GM19328 (cell line): ENCODE measurements around the gene LPAR6.

Experiments
- ATAC-seq: cut with Tn5 transposase; IDR thresholded peaks from one replicate; pipeline ENCODE4 v1.9.1; 2021; ENCODE audit warnings: mild to moderate bottlenecking, moderate library complexity; ENCODE audit not compliant: unreplicated experiment

Gene LPAR6

DNA sequence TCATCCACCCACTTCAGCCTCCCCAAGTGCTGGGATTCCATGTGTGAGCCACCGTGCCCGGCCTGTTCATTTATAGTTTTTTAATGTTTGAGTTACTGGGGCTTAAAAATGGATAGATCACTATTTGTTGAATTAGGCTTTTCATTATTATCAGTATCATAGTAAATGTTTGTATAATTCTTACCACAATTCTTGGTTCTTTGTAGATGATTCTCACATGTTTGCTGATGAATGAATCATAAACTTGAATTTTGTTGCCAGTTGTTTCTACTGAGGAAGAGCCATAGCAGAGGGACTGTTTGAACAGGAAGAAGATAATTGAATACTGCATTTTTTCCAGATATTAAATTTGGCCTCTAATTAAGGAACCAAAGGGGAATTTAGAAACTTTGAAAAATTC is 2.6 kb upstream of the LPAR6 start:
- no peak for ATAC-seq

DNA sequence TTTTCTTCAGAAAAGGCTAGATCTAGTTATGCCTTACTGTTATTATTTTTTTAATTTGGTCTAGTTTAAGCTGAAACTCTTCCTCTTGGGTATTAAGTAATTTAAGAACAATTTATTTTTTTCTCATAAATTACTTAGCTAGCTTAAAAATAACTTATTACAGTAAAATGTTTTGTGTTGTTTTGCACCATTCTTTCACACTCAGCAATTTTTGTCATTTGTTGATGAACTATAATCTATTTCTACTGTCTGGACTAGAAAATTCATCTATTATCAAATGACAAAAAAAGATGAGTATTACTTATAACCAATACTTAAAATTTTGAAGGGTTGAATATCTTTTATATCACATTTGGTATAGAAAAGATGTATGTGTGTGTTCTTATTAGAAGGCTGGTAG is 1.6 kb upstream of the LPAR6 start:
- no peak for ATAC-seq

DNA sequence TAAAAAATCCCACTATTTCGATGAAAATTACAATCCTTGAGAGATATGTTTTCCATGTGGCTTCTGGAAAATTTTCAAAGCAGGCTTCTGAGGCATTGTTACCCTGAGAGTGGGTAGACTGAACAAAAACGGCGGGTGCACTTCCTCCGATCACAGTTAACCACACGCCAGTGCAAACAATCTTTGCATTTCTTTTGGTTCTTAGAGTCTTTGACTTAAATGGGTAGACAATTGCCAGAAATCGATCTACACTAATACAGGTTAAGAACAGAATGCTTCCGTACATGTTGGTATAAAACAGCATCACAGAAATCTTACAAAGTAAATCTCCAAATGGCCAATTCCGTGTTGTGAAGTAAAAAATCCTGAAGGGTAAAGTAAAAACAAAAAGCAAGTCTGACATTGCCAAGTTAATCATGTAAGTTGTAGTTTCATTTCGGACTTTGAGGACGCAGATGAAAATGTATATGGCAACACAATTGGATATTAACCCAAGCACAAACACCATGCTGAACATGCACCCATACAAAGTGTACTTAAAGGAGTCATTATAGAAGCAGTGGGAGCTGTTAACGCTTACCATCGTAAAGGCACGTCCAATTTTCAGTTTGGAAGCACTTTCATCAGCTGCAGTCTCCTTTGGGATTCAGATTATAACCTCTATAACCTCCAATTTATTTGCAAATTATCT is 927 bp downstream of the LPAR6 start:
- ATAC-seq: no peak

DNA sequence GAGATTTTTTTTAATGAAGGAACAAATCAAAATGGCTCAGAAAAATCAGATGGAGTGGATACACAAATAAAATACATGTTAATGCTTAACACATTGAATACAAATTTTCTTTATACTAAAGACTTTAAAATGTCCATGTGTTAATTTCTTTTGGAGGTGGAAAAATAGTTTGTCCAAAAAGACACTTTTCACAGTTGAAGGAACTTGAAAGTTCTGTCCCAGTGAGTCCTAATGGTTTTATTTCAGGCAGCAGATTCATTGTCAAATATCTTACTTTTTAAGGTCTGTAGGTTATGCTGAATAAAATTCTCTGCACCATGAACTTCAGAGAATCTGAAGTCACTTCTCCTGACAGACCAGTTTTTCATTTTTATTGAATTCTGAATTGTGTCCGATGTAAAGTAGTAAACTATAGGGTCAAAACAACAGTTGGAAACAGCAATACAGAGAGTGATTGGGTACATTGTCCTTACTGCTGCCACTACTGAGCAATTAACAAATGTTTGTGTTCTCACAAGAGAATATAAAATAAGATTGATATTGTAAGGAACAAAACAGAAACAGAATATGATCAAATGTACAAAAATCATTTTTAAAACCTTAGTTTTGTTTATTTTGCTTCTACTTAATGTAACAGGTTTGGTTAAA is 1.6 kb downstream of the LPAR6 start:
- ATAC-seq: no peak

DNA sequence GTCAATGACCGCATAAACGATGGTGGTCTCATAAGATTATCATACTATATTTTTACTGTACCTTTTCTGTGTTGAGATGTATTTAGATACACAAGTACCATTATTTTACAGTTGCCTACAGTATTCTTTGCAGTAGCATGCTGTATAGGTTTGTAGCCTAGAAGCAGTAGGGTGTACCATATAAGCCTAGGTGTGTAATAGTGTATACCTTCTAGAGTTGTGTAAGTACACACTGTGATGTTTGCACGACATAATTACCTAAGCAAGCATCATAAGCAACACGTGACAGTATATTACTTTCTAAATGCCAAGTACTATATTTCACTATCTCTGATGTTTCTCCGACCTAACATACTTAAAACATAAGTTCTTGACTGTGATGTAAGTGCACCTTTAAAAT is 2.7 kb downstream of the LPAR6 start:
- ATAC-seq: no peak

DNA sequence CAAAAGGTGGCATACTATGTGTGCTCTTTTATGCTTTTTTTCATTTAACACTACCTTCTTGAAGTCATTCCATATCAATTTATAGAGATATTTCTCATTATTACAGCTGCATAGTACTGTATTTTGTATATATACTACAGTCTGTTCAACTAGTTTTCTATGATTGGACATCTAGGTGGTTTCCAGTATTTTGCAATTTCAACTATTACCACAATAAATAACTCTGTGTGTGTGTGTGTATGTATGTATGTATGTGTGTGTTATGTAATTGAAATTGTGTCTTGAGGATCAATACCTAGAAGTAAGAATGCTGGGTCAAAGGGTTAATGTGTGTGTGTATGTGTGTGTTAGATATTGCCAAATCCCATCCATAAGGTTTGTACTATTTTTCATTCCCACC is 7.0 kb downstream of the LPAR6 start:
- ATAC-seq: no peak

DNA sequence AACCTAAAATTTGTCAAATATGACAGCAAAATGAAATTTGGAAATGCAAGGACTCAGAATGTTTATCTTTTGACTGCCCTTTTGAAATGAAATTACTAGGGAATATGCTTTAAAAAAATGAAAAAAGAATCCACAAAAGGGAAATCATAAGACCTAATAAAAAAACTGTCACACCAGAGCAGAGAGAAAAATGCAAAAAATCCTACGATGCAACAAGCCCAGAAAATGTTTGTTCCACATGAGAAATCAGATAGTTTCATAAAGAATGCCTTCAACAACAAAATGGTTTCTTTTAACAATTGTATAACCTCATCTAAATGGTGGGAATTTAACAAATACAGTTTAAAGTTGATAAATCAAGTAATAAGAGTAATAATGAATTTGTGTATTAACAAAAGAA is 8.0 kb downstream of the LPAR6 start:
- no peak for ATAC-seq

DNA sequence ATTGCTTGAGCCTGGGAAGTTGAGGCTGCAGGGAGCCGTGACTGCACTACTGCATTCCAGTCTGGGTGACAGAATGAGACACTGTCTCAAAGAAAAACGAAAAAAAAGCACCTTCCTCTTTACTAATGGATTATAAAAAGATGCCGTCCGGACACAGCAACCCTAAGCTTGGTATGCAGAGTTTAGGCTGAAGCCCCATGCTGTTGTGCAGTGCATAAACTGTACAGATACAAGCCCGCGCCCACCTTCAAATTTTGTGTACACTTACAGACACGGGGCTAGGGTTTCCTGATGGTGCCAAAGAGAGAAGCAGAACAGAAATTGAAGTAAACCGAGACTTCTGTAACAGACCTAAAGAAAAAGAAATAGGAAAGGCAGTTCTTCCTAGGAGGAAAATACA is 9.0 kb downstream of the LPAR6 start:
- ATAC-seq: no peak

DNA sequence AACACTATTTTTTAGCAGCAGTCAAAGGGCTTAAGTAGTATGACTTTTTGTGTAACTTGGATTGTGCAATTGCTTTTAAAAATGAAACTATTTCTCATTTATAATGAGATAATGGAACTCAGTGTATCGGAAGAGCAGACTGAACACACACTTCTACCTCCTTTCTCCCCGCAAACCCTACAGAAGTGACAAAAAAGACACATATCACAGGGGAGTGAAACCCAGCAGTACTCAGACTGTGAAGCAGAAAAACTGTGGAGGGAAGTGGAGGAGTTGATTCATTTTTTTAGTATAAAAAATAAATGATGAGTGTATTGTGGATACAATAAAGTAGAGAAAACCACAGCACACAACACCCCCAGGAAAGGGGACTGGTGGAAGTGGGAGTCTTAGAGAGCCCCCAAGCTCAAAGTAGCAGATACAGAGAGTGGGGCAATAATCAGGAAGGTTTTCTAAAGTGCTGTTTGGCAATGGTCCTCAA is 9.7 kb downstream of the LPAR6 start:
- ATAC-seq: no peak

DNA sequence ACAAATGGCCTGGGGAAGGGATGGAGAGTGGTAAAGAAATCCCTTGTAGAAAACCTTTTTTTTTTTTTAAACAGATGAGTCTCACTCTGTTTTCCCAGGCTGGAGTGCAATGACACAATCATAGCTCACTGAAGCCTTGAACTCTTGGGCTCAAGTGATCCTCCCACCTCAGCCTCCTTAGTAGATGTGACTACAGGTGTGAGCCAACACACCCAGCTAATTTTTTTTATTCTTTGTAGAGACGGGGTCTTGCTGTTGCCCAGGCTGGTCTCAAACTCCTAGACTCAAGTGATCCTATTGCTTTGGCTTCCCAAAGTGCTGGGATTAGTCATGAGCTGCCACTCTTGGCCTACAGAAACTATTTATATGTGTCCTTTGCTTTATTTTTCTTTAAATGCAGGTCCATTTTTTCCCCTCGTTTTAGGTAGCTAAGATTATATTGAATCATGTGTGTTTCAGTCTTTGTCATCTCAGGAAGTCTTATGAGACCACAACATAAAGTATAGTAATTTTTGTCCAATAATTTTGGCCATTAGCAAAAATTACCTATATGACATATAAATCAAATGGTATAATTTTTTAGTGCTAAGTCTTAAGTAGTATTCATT is 10.5 kb downstream of the LPAR6 start:
- no peak for ATAC-seq

DNA sequence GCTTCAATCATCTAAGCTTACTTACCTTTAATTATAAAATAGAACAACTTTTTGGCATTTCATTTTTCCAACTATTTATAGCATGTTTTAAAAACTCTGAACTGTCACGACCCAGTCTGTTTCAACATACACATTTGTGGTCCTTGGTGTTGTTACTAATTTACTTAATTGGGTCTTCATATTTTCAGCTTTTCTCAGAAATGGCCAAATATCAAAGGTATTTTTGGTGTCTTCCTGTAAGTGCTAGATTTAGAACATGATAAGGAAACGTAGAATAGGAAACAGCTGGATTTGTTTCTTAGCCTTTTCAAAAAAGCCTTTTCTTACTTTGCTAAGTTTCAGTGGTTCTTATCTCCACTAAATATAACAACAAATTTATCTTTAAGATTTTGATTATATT is 11.4 kb downstream of the LPAR6 start:
- no peak for ATAC-seq

DNA sequence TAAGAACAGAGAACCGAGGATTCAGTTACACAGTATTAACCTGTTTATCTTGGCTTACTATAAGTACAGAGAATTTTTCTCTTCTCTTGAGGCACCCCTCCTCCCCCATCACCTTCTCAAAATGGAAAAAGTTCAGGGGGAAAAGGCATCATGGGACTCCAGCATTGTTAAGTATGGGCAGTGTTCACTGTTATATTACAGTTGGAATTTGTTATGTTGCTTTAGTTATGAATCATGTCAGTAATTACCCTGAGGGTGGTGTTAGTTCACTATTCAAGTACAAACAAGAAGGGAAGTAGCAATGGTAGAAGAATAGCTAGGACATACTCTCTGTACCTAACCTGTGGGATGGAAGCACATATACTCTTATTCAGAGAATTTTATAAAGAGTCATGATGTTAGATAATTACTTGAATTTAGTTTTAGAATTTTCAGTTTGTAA is 12.0 kb downstream of the LPAR6 start:
- peak; percentile 62 for ATAC-seq

DNA sequence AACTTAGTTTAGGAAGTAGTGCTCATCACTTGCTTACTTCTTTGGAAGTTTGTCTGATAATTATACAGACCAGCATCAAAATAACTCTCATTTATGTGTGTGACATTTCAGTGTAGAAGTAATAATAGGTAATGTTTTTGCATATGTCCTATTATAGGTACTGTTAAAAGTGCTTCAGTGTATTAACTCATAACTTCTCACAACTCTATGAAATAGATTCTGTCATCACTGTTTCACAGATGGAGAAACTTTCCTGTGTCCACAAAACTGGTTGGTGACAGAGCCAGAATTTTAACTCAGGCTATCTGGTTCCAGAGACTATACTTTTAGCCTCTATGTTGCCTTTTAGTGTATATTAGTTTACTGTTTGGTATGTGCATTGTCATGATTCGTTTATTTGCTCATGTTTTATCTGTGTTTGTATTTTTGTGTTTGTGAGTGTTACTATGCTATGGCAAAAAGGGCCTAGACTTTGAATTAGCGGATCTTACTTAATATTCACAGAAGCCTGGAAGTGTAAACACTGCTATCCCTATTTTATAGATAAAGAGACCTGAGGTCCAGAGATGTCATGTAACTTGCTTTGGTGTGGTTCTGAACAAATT is 12.7 kb downstream of the LPAR6 start:
- no peak for ATAC-seq

DNA sequence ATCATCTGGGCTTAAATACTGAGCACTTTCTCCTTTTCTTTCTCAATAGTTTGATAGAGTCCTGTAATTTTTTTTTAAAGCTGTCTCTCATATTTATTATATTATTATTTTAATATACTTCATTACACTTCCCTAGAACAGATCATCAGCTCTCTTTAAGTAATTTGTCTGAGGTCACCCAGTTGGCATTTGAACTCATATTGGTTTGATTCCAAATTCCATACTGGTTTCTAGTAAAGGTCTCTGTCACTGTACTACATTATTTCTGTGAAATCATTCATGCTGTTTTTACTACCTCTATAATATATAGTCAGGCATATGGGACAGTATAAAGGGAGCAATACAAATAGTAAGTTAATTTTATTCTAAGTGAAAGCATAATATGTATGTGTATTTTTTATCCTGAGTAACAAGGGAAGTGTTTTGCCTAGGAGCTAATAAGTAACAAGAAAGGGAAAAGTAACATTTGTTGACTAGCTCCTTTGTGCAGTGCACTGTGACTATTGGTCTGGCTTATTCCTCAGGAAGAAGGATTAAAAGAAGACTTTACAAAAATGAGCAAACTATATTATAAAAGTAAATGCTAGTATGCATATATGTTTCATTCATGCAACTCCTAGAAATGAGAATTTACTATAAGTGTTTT is 14.3 kb downstream of the LPAR6 start:
- ATAC-seq: no peak

DNA sequence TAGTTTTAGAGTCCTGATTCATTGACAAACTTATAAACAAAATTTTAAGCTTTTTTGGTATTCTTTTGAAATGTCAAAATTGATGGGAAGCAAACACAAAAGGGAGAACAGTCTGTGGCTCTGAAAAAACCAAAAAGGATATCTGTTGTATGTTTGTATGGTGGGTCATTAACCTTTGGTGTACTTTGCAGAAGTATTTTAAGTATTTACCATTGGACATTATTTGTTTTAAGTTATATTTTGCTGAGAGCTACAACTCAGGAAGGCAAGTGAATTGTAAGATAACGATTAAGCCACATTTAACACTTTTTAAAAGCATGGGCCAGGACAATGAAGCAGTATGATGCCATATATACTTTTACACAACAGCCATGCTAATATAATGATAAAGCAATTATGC is 15.2 kb downstream of the LPAR6 start:
- no peak for ATAC-seq

DNA sequence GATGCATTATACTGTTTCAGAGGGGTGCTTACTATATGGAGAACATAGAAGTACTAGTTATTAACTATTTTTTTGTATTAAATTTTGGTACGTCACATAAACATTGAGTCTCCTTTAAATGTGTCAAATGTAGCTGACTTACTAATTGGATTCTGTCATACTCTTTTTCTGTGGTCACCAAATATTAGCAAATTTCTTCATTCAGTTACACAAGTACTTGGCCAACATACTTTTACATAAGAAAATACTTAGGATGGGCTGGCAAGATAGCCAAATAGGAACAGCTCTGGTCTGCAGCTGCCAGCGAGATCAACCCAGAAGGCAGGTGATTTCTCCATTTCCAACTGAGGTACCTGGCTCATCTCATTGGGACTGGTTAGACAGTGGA is 19.2 kb downstream of the LPAR6 start:
- ATAC-seq: no peak

DNA sequence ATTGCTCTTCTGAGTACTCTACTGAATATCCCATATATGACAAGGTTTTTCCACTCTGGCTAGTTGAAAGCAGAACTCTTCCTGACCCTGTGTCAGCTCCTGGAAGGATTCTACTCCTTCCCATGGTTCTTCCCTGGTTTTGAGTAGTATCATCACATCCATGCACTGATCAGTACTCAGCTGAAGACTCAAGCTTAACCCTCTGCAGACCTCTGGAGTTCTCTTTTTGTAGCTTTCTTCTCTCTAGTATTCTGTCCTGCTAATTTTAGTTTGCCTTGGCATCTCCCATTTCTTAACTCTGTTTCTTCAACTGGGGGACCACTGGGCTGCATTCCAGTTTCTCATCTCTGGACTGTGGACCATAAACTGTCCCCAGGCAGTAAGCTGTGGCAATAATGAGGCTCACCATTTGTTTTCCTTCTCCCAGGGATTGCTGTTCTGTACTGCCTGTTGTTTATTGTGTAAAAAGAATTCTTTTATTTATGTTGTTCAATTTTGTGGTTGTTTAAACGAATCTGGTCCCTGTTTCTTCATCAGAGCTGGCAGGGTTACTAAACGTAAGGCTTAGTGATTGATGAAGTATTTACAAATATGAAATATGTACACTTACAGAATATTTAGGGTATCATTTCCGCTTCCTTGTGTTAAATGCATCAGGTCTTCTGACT is 19.7 kb downstream of the LPAR6 start:
- no peak for ATAC-seq

DNA sequence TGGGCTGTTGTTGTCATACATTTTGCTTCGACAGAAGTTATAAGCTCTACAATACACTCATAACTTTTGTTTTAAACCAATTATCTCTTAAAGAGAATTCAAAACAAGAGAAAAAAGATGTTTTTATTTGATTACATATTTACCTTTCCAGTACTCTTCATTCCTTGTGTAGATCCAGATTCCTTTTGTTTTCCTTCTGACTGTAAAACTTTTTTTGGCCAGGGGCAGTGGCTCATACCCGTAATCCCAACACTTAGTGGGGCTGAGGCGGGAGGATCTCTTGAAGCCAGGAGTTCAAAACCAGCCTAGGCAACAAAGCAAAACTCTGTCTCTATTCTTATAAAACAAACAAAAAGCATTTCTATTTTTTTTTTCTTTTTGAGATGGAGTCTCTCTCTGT is 21.7 kb downstream of the LPAR6 start:
- no peak for ATAC-seq

DNA sequence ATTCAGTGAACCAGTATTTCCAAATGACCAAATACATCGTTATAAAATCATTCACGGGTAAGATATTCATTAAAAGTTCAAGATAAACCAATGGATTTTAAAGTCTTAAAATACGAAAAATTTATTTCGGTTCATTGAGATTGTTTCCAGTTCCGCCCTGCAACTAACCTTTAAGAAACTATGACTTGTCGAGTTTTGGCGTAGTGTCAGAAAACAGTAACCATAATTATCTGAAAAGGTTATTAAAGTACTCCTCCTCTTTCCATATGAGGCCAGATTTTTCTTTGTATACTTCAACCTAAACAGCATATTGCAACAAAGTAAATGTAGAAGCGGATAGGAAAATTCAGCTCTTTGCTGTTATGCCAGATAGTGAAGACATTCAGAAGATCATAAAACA is 26.1 kb downstream of the LPAR6 start:
- no peak for ATAC-seq

DNA sequence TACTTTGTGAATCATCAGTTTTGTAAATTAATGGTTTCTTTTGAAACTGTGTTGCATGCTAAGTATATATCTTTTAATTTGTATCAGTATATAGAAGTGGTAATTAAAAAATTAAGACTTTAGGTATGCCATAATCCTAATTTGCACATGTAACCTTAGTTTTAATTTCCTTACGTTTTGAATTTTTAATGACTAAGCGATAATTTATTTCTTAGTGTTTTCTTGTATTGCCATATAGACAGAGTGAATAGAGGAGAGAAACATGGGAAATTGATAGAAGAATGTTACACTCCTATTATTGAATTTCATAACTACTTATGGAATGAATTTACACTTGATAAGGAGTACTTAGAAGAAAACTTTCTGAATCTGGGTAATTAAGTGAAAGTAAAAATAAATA is 29.5 kb downstream of the LPAR6 start:
- ATAC-seq: no peak

DNA sequence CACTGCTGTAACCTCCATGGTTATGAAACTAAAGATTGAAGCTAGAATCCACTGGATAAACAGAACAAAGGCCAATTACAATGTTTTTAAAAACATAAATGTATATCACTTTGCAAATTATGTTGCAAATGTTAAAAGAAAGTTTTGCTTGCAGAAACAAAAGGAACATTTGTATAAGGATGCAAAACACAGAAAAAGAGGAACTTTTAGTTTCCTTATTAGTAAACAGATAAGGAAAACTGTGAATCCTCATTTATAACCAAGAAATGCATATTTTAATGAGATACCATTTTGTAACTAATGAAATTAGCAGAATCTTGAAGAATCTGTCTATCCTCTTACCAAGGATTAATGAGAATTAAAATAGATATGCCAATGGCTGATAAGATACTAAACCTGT is 32.3 kb downstream of the LPAR6 start:
- ATAC-seq: no peak
